GM19043 (cell line): Measurements from ENCODE around the gene QRICH2.
"Not testable (repeated sequence)": the region's sequence is repeated elsewhere in the genome, so short reads cannot be mapped to it uniquely, and the experiment has no call there.

Experiments used
- ATAC-seq: cut with Tn5 transposase; IDR thresholded peaks from one replicate; pipeline ENCODE4 v1.9.1; 2021; ENCODE audit warnings: low read depth; ENCODE audit not compliant: unreplicated experiment

The QRICH2 gene, protein sequence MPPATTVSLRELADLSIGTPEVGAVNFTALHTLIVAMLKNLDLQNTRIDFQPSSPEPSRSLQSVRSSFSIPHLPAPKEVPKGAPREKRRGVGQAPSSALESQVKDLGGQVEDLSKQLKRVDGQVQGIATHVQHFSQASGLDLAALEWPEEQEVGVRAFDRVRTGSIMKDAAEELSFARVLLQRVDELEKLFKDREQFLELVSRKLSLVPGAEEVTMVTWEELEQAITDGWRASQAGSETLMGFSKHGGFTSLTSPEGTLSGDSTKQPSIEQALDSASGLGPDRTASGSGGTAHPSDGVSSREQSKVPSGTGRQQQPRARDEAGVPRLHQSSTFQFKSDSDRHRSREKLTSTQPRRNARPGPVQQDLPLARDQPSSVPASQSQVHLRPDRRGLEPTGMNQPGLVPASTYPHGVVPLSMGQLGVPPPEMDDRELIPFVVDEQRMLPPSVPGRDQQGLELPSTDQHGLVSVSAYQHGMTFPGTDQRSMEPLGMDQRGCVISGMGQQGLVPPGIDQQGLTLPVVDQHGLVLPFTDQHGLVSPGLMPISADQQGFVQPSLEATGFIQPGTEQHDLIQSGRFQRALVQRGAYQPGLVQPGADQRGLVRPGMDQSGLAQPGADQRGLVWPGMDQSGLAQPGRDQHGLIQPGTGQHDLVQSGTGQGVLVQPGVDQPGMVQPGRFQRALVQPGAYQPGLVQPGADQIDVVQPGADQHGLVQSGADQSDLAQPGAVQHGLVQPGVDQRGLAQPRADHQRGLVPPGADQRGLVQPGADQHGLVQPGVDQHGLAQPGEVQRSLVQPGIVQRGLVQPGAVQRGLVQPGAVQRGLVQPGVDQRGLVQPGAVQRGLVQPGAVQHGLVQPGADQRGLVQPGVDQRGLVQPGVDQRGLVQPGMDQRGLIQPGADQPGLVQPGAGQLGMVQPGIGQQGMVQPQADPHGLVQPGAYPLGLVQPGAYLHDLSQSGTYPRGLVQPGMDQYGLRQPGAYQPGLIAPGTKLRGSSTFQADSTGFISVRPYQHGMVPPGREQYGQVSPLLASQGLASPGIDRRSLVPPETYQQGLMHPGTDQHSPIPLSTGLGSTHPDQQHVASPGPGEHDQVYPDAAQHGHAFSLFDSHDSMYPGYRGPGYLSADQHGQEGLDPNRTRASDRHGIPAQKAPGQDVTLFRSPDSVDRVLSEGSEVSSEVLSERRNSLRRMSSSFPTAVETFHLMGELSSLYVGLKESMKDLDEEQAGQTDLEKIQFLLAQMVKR (N-terminal part only)

DNA sequence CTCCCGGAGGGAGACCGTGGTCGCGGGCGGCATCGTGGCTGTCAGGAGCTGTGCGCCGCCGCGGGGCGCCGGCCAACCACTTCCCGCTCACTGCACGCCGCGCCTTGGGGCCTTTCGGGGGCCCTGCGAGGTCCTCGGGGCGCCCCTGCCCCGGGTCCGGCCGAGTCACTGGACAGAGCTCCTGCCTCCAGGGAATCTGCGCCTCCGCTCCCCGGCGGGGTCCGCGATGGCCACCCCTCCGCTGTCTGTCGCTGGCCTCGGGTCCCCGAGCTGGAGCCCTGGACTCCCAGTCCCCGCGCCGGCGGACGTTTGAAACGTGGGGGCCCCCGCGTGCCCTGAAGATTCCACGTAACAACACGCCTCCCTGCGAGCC, at the start of gene QRICH2:
Gene QRICH2, minus strand, starts transcription at position 311 of the 373 bp plus-strand sequence. Its CDS starts 278 bp downstream, at position 33.
- ATAC-seq: no peak

DNA sequence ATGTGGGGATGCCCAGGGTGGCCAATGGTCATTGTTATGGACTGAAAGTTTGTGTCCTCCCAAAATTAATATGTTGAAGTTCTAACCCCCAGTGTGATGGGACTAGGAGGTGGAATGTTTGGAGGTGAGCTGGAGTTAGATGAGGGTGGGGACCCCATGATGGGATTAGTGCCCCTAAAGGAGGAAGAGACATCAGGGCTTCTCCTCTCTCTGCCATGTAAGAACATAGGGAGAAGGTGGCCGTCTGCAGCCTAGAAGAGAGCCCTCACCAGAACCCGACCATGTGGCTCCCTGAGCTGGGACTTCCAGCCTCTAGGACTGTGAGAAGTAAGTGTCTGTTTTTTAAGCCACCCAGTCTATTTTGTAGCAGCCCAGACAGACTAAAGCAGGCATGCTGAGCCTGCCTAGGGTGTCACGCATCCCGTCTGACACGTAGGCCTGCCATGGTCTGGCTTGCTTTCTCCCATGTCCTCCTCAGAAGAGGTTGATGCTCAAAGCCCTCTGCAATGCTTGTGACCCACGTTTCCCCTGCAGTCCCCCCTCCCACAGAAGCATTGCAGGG, 49.6 kb upstream of the QRICH2 start:
- no peak for ATAC-seq

DNA sequence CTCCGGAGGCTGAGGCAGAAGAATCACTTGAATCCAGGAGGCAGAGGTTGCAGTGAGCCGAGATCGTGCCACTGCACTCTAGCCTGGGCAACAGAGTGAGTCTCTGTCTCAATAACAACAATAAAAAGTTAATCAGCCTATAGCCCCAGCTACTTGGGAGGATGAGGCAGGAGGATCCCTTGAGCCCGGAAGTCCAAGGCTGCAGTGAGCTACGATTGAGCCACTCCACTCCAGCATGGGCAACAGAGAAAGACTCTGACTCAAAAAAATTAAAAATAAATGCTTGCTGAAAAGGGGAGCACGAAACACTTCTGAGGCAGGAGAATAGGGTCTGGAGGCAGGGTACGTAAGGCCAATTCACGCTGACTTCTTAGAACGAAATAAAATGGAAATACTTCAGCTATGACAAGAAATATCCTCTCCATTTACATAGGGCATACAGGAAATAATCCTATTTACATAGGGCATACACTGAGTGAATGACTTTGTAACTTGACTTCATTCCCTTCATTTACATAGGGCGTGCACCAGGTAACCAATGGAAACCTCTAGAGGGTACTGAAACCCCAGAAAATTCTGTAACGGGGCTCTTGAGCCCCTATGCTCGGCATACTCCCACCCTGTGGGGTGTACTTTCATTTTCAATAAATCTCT, 48.9 kb upstream of the QRICH2 start:
- no peak for ATAC-seq

DNA sequence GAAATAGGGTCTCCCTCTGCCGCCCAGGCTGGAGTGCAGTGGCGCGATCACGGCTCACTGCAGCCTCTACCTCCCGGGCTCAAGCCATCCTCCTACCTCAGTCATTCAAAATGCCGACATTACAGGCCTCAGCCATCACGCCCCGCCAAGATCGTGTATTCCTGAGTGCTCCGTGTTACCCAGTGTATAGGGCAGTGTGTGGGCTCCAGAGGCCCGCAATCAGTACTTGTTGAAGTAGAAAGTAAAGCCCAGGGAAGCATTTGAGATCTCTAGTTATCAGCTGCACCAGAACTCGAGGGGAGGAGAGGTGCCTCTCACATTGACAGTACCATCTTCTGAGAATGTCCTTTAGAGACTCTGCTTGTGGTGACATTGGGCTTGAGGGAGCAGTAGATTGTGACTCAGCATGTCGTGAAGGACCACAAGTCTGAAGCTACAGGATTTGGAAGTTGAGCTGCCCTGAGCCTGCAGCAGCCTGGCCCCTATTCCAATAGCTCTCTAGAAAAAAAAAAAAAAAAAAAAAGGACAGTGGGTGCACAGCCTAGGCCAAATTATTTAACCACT, 46.8 kb upstream of the QRICH2 start:
- no peak for ATAC-seq

DNA sequence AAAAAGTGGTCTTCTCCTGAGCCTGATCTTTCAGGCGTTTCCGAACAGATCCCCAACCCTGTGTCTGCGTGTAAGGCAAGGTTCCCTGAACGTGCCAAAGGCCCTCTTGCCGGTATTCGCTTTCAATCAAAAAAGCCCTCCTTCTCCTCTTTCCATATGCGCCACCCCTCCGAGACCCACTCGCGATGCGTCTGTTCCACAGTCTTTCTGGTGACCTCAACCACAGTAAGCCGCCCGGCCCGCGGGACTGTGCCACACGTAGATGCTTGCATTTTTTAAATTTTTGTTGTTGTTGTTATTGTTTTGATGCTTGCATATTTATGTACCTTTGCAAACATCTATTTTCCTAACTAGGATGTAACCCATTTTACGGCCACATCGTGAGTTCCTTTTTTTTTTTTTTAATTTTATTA, 46.2 kb upstream of the QRICH2 start:
- ATAC-seq: no peak

DNA sequence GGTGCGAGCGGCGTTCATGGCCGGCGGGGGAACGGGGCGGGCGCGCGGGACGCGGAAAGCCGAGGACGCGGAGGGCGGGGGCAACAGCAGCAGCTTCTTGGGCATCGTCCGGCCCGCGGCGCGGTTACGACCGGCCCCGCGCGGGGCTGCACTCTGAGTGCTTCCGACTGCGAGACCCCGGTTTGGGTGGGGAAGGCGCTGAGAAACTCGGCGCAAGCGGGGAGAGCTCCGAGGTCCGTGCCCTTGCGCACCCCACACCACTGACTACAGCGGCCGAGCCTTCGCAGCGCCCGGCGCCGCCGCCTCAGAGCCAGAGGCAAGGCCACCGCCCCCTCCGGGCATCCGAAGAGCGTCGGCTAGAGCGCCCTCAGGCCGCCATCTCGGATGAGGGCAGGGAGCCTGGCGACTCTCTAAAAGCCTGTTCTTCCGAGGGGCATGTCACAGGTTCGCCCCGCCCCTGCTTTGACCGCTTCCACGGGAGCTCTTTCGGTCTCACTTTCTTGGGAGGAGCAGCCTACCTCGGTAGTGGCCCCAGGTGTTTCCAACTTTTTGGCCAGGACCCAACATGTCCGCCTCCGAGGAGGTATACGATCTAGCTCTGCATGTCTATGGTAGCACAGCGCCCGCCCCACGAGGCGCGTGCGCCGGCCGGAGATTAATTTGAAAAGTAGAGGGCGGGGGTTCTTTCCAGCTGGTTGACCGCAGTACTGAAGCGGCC, 45.7 kb upstream of the QRICH2 start, which contains the start of gene PRPSAP1:
Gene PRPSAP1, minus strand, starts transcription at position 318 of the 718 bp plus-strand sequence. Its CDS starts 213 bp downstream, at position 105.
- ATAC-seq: peak; percentile 70

DNA sequence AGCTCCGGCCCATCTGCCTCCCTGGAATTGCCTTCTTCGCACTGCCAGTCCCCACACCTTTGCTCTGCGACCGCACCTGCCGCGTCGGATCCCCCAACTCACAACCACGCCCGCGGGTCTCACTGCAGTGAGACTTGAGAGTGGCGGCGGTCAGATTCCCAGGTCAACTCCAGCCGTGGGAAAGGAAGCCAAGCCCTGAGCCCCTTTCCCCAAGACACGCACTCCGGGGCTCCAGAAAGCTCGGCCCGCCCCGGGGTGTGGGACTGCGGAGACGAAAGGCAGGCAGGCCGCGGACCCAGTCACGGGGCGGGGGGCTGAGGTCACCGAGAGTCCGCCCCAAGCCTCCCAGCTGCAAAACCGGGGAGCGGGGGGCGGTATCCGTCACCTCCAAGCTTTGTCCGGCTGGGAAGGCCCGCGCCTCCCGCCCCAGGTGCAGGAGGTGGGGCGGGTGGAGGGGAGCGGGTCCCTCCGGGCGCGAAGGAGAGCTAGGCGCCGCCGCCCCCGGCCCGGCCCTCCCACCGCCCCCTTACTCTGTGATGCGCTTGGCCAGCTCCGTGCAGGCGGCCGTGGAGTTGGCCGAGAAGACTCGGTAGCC, 45.0 kb upstream of the QRICH2 start:
- ATAC-seq: peak; percentile 11

DNA sequence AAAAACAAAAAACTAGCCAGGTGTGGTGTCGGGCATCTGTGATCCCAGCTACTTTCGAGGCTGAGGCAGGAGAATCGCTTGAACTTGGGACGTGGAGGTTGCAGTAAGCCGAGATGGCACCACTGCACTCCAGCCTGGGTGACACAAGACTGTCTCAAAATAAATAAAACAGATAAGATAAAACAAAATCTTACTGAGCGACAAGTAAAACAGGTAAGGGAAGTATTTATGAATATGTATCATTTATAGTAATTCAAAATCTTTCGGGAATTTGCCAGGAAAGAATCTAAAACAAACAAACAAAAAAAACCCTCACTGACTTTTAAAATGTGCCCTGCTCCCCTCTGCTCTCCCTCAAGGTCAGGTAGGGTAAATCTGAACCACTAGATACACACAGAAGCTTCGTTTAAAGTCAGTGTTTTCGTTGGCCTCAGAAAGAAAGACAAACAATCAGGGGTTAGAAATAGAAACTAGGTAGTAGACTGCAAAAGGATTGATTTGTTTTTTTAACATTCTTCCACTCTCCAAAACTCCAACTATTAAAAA, 43.5 kb upstream of the QRICH2 start:
- no peak for ATAC-seq

DNA sequence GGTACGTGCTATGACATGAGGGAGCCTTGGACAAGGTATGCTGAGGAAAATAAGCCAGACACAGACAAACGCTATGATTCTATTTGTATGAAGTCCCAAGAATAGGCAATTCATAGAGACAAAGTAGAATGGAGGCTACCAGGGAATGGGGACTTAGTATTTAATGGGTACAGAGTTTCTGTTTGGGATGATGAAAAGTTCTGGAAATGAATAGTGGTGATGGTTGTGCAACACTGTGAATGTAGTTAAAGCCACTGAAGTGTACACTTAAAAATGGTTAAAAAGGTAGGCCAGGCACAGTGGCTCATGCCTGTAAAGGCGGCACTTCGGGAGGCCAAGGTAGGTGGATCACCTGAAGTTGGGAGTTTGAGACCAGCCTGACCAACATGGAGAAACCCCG, 42.4 kb upstream of the QRICH2 start:
- ATAC-seq: no peak

DNA sequence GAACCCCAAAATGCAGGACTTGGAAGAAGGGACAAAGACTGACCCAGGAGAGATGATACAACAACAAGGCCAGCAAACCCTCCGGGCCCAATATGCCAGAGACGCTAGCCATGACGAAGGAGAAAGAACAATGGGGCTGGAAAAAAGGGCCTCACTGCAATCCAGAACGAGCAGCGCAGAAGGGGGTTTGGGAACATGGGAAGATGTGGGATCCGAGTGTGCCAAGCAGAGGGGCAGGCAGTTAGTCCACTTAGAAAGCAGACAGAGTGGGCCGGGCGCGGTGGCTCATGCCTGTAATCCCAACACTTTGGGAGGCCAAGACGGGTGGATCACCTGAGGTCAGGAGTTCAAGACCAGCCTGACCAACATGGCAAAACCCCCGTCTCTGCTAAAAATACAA, 38.9 kb upstream of the QRICH2 start:
- ATAC-seq: not testable (repeated sequence)

DNA sequence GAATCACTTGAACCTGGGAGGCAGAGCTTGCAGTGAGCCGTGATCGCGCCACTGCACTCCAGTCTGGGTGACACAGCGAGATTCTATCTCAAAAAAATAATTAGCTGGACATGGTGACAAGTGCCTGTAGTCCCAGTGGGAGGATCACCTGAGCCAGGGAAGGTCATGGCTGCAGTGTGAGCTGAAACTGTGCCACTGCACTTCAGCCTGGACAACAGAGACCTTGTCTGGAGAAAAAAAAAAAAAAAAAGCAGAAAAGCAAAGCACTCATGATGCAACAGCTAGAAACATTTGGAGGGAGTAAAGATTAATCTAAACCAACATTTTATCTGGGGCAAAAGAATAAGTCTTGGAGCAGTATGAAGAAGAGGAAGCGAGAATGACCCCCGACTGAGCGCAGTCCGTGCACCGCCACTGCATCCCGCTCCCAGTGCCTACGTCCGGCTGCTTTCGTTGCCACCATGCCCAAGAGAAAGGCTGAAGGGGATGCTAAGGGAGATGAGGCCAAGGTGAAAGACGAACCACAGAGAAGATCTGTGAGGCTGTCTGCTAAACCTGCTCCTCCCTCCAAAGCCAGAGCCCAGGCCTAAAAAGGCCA, 37.4 kb upstream of the QRICH2 start:
- no peak for ATAC-seq

DNA sequence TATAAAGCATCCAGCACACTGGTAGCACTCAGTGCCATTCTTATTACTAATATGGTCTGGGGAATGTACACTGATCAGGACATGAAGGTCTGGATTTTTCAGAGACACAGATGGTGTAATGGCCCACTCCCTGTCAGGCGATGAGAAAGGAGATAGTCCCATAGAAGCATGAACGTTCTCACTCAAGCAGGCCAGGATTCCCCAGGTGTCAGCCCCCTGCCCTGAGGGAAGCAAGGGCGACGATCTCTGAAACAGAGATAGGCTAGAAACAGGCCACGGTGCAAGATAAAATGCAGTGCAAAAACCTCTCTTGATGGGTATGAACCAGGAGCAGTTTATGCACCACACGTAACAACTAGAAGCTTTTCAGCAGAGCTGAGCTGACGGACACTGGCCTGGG, 35.0 kb upstream of the QRICH2 start:
- no peak for ATAC-seq

DNA sequence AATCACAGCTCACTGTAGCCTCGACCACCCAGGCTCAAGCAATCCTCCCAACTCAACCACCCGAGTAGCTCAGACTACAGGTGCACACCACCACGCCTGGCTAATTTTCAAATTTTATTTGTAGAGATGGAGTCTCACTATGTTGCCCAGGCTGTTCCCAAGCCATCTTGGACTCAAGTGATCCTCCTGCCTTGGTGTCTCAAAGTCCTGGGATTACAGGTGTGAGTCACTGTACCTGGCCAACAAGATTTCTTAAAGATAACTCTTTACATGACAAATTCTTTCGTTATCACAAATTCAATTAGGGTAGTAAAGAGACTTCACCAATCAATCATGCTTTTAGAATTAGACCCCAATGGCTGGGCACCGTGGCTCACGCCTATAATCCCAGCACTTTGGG, 33.2 kb upstream of the QRICH2 start:
- ATAC-seq: no peak

DNA sequence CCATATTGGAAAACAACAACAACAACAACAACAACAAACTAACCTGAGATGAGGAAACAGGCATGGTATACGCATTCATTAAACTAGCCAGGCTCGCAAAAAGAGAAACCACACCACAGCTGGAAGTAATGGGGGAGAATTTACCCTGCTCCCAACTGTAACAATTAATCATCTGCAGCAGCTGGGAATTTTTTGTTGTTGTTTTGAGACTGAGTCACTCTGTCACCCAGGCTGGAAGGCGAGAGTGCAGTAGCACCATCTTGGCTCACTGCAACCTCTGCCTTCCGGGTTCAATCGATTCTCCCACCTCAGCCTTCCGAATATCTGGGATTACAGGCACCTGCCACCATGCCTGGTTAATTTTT, 29.3 kb upstream of the QRICH2 start:
- no peak for ATAC-seq

DNA sequence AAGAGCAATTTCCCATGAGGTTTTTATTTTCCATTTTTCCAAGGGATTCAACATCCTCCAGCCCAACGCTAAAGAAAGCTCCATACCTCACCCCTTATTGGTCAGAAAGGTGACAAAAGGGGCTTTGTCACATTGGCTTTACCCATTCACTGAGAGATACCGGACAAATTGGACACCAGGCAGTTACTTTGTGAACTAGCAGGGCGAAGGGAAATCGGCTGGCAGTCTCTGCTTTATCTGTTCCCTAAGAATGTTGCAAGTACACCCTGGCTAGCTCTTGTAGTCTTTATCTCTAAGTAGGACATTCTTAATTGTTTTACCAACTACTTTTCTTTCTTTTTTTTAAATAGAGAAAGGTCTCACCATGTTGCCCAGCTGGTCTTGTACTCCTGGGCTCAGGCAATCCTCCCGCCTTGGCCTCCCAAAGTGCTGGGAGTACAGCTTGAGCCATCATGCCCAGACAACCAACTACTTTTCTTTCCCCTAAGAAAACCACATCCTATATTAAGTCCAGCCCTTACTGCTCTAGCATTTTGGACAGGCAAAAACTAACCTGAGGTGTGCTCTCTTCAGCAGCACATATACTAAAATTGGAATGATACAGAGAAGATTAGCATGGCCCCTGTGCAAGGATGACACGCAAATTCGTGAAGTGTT, 28.8 kb upstream of the QRICH2 start:
- no peak for ATAC-seq

DNA sequence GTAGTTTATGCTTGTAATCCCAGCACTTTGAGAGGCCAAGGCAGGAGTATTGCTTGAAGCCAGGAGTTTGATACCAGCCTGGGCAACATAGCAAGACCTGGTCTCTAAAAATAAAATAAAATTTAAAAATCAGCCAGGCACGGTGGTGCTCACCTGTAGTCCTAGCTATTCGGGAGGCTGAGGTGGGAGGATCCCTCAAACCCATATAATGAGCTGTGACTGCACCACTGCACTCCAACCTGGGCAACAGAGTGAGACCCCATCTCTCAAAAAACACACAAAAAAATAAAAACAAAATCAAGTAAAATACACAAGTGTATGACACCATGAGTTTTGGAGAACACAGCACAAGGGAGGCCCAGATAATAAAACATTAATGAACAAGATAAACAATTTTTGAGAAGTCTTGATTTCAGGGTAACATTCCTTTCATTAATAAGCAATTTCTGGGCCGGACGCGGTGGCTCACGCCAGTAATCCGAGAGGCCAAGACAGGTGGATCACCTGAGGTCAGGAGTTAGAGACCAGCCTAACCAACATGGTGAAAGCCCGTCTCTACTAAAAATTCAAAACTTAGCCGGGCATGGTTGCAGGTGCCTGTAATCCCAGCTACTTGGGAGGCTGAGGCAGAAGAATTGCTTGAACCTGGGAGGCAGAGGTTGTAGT, 27.8 kb upstream of the QRICH2 start:
- no peak for ATAC-seq
